Measurements from ENCODE around the gene PTPN21. TPM values are rescaled to one million over a fixed set of nuclear protein-coding genes. Genes with fewer than 3 reads are reported as not detected.

Gene PTPN21
- total and polyA plus RNA-seq, 8 donors, result 3.5 to 63.0 (median 18.5) TPM

DNA sequence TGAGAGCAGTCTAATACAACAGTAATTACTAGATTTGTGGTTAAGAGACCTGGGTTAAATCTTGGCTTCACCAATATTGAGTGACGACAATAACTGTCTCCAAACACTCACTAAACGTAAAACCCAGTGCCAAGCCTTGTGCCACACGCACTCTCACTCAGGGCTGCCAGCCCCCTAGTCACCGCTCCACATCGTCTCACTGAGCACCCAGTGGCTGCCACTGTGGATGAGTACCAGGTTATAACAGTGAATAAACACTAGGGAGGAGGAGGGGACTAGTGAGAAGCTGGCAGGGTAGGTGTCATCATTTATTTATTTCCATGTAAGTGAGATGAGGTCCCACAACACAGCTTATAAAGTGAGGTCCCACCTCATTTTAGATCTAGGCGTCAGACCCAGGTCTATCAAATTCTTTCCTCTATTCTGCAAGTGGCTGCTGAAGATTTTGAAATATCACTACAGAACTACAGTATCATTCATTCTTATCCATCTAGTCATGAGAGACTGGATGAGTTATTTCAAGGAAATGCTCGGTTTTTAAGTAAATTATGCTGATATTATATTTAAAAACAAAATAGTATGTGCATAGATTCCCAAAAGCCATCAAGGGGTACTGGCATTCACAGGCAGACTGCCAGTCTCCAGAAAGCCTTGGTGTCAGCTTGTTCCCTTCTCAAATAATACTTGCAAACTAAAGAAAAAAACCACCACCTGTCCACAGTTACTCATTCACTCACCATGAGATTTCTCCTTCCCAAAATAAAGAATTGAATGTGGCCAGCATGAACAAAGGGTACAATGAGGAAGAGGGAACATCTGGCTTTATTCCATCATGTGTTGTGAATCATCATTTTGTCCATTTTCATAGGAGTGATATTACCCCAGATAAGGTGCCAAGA, 84.0 kb downstream of the PTPN21 start:
- no peak for TF ChIP-seq EP300 (IDR thresholded peaks at IDR 0.05)
- no peak for TF ChIP-seq POLR2AphosphoS5 (IDR thresholded peaks at IDR 0.05)
- TF ChIP-seq, protein P1, sequence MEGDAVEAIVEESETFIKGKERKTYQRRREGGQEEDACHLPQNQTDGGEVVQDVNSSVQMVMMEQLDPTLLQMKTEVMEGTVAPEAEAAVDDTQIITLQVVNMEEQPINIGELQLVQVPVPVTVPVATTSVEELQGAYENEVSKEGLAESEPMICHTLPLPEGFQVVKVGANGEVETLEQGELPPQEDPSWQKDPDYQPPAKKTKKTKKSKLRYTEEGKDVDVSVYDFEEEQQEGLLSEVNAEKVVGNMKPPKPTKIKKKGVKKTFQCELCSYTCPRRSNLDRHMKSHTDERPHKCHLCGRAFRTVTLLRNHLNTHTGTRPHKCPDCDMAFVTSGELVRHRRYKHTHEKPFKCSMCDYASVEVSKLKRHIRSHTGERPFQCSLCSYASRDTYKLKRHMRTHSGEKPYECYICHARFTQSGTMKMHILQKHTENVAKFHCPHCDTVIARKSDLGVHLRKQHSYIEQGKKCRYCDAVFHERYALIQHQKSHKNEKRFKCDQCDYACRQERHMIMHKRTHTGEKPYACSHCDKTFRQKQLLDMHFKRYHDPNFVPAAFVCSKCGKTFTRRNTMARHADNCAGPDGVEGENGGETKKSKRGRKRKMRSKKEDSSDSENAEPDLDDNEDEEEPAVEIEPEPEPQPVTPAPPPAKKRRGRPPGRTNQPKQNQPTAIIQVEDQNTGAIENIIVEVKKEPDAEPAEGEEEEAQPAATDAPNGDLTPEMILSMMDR (IDR thresholded peaks at IDR 0.05), result no peak
- no peak for TF ChIP-seq POLR2A (IDR thresholded peaks at IDR 0.05)
- peaks cover 0 to 28% (median 7%) of the 10 kb centered on the region in 4 donors for H3K4me1 ChIP-seq
- H3K9me3 ChIP-seq, result no peaks in the 10 kb centered on the region
- intact Hi-C loops (cut with DNase I; ENCODE audit: low total_unique reads), result no loop called here
- DNase-seq, result no peak
- H3K27me3 ChIP-seq, result no peaks in the 10 kb centered on the region
- 90 to 94% (median 92%) methylated on average over 7 of the region's 7 CpGs for WGBS, 5 donors
- H3K36me3 ChIP-seq, result peaks cover 31 to 94% (median 81%) of the 10 kb centered on the region in 4 donors
- no peak overlapping the region for H3K4me3 ChIP-seq
- no peak overlapping the region for H3K27ac ChIP-seq

DNA sequence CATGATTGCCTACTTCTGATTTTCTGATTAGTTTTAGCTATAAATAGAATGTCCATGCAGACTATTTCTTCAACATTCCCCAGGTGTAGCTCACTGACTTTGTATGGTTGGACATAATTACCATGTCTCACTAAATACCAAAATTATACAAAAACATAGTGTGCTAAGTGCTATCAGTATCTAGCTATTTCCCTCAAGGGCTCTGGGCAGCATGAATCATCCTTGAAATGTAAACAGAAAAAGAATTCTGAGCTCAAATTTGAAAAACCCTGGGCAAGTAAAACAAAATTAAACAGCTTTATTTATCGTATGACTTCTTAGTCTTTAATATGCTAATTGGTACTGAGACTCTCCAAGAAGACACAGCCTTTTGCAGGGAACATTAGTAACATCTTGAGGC, 86.4 kb downstream of the PTPN21 start:
- no peak overlapping the region for H3K4me3 ChIP-seq
- no peak for TF ChIP-seq EP300 (IDR thresholded peaks at IDR 0.05)
- intact Hi-C loops (cut with DNase I; ENCODE audit: low total_unique reads), result no loop called here

DNA sequence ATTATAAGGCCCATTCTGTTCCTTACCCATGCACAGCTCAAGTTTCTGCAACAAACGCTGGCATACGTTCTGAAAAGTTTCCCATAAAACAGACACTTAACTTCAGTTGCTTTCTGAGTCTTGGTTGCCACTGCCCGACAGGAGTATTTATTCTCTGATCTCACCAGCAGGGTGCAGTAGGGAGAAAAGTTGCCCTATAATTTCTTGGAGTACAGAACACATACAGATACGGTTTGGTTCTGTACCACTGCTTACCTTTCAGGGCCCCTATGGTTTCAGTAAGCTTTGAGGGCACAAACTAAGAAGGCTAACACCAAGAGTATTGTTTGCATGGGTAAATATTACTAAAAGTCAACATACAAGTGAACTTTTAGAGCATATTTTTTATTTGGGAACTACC, 91.5 kb downstream of the PTPN21 start:
- H3K27ac ChIP-seq, result no peak overlapping the region
- peaks cover 0 to 5% (median 0%) of the 10 kb centered on the region in 4 donors for H3K4me1 ChIP-seq
- H3K4me3 ChIP-seq, result no peak overlapping the region
- DNase-seq, result peak in 1 of 2 donors; percentile 23
- peaks cover 0 to 24% (median 9%) of the 10 kb centered on the region in 4 donors for H3K9me3 ChIP-seq
- peaks cover 7 to 82% (median 57%) of the 10 kb centered on the region in 4 donors for H3K36me3 ChIP-seq
- WGBS, 5 donors, result 73 to 79% (median 77%) methylated on average over 4 of the region's 4 CpGs
- intact Hi-C loops (cut with DNase I; ENCODE audit: low total_unique reads), result no loop called here
- no peaks in the 10 kb centered on the region for H3K27me3 ChIP-seq
- TF ChIP-seq EP300 (IDR thresholded peaks at IDR 0.05) (no peak), POLR2A (IDR thresholded peaks at IDR 0.05) (no peak)
- TF ChIP-seq, protein P1 (IDR thresholded peaks at IDR 0.05), result peak in 1 of 7 experiments; percentile 9

More for the DNA sequence above, 86.4 kb downstream of the PTPN21 start:
- H3K4me1 ChIP-seq, result peaks cover 0 to 20% (median 3%) of the 10 kb centered on the region in 4 donors
- H3K27me3 ChIP-seq, result no peaks in the 10 kb centered on the region
- H3K27ac ChIP-seq, result peak overlapping the region in 2 of 5 donors; percentile 16 to 18
- peaks cover 31 to 90% (median 81%) of the 10 kb centered on the region in 4 donors for H3K36me3 ChIP-seq
- no peaks in the 10 kb centered on the region for H3K9me3 ChIP-seq
- 45 to 59% (median 52%) methylated on average over 1 of the region's 1 CpG for WGBS, 5 donors
- no peak for DNase-seq

DNA sequence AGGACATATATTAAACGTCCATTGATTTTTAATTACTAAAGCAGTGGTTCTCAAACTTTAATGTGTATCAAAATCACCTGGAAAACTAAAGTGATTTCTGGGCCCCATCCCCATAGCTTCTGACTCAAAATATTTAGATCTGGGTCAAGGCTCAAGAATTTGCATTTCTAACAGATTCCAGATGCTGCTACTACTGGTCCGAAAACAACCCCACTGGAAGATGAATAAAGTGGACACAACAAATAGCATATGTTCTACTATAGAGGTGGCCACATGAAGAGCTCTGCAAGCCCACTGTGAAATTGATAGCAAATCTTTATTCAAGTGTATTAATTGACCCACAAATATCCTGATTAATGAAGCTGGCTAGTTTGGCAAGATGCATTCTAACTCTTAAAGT, 99.9 kb downstream of the PTPN21 start:
- no peak overlapping the region for H3K4me3 ChIP-seq
- no peak for DNase-seq
- 80 to 92% (median 85%) methylated on average over 2 of the region's 2 CpGs for WGBS, 5 donors
- no peak overlapping the region for H3K27ac ChIP-seq
- intact Hi-C loops (cut with DNase I; ENCODE audit: low total_unique reads), result no loop called here
- no peaks in the 10 kb centered on the region for H3K4me1 ChIP-seq
- peaks cover 0 to 9% (median 4%) of the 10 kb centered on the region in 4 donors for H3K9me3 ChIP-seq
- H3K27me3 ChIP-seq, result no peaks in the 10 kb centered on the region
- no peak for TF ChIP-seq POLR2AphosphoS5 (IDR thresholded peaks at IDR 0.05)
- TF ChIP-seq, protein P1 (IDR thresholded peaks at IDR 0.05), result no peak
- no peak for TF ChIP-seq EP300 (IDR thresholded peaks at IDR 0.05)
- no peak for TF ChIP-seq POLR2A (IDR thresholded peaks at IDR 0.05)
- peaks cover 6 to 71% (median 33%) of the 10 kb centered on the region in 4 donors for H3K36me3 ChIP-seq

Measured in stomach (tissue), 9 donors.